NCI-H2196 treated with DMSO at 0.1 percent for 48 hours (cell line): ENCODE measurements around the gene UNC13B.
"Not testable (repeated sequence)": the region's sequence is repeated elsewhere in the genome, so short reads cannot be mapped to it uniquely, and the experiment has no call there.

ENCODE experiments used
- DNase-seq: peaks from one replicate; lab custom pipeline; 2025; ENCODE audit not compliant: unreplicated experiment; lab: John Stamatoyannopoulos, UW

The UNC13B gene

GRCh38 chr9:35161713-35162604 is at the start of gene UNC13B:
Gene UNC13B, plus strand, starts transcription at chr9:35162009. Its CDS starts 275 bp downstream, at chr9:35162284.
- DNase-seq = peak; percentile 84

- no peak for DNase-seq
These were observed 49.4 kb upstream of the UNC13B start for GRCh38 chr9:35112257-35113020.

- peak; percentile 83 for DNase-seq
These were observed 47.5 kb upstream of the UNC13B start for GRCh38 chr9:35114113-35114839.

GRCh38 chr9:35114840-35115628 is 46.8 kb upstream of the UNC13B start:
- no peak for DNase-seq

GRCh38 chr9:35115680-35116538 is 45.9 kb upstream of the UNC13B start, which contains the start of gene ATOSB:
Gene ATOSB, minus strand, starts transcription at chr9:35115862. Its CDS starts 7,588 bp downstream, at chr9:35108274.
- DNase-seq = peak; percentile 100

- DNase-seq = no peak
These were observed 45.3 kb upstream of the UNC13B start for GRCh38 chr9:35116539-35116897.

- peak; percentile 89 for DNase-seq
These were observed 44.8 kb upstream of the UNC13B start for GRCh38 chr9:35116898-35117551.

GRCh38 chr9:35134920-35135319 is 26.9 kb upstream of the UNC13B start:
- no peak for DNase-seq

- DNase-seq = no peak
These were observed 25.8 kb upstream of the UNC13B start for GRCh38 chr9:35135988-35136387.

GRCh38 chr9:35136866-35137265 is 24.9 kb upstream of the UNC13B start:
- DNase-seq = no peak

GRCh38 chr9:35140093-35140492 is 21.7 kb upstream of the UNC13B start:
- DNase-seq = no peak

GRCh38 chr9:35142037-35142436 is 19.8 kb upstream of the UNC13B start:
- no peak for DNase-seq

GRCh38 chr9:35147941-35148563 is 13.8 kb upstream of the UNC13B start:
- DNase-seq = not testable (repeated sequence)

GRCh38 chr9:35152926-35153325 is 8.9 kb upstream of the UNC13B start:
- DNase-seq = no peak

GRCh38 chr9:35156781-35157180 is 5.0 kb upstream of the UNC13B start:
- no peak for DNase-seq

GRCh38 chr9:35157836-35158235 is 4.0 kb upstream of the UNC13B start:
- DNase-seq = not testable (repeated sequence)

GRCh38 chr9:35158501-35159280 is 3.1 kb upstream of the UNC13B start:
- DNase-seq = no peak
